GM18502 (cell line): ENCODE measurements around the gene EFCAB11.
"Not testable (repeated sequence)": the region's sequence is repeated elsewhere in the genome, so short reads cannot be mapped to it uniquely, and the experiment has no call there.

Experiments used
- ATAC-seq: cut with Tn5 transposase; IDR thresholded peaks from one replicate; pipeline ENCODE4 v1.9.1; 2021; ENCODE audit warnings: mild to moderate bottlenecking; ENCODE audit not compliant: unreplicated experiment, poor library complexity

EFCAB11 gene

GRCh38 chr14:89912667-89913211 is 41.8 kb downstream of the EFCAB11 start:
- ATAC-seq: no peak

- ATAC-seq: no peak
These were observed 42.3 kb downstream of the EFCAB11 start for GRCh38 chr14:89912221-89912620.

DNA sequence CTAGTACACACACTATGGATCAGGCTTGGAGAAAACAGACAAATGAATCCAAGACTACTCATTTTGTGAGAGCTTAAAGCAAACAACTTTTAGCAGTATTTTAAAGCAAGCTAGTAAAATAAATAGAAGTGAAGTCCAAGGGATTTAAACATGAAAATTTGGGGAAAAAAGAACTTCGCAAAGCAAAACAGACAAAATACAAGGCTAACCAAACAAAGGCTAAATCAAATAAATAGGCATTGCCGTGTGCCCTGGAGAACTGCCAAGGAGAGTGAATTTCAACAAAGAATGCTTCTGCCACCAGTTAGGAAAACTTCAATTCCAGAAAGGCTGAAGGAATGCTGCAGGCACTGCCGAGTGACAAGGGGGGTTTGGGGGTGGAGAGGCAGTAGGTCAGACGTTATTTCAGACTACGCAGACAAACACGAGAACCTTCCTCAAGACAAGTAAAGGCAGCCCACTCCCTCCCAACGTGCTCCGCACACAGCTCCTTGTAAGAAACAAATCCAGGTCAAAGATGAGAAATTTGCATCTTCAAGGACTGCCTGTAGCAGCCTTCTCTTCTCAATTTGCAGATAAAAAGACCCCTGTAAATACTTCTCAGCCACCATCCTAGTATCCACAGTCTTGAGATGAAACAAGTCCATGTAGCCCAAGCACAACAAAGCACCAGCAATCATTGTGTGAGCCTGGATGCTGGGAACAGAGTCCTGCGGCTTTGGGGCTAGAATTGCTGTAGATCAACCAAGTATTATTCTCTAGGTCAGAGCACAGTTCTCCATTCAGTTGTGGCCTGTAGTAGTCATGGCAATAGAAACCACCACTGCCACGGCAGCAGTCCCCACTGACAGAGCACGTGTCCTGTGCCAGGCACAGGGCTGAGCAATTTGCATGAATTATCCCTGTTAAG is 43.3 kb downstream of the EFCAB11 start:
- no peak for ATAC-seq

- ATAC-seq: no peak
These were observed 43.9 kb downstream of the EFCAB11 start for GRCh38 chr14:89910691-89911009.

DNA sequence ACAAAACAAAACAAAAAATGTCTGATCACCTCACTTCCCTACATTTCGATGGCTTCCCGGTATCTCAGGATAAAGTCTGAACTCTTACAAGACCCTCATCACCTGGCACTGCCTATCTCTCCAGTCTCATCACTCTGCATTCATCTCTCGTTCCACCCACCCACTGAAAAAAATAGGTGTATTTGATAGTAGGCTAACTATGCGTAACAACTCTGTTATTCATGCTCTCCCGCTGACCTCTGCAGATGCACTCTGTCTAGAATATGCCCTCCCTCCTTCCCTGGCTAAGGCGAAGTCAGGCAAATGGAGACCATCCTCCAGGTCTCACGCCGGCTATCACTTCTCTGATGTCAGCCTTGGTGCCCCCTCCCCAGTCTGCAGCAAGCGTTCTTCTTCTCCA is 44.9 kb downstream of the EFCAB11 start:
- no peak for ATAC-seq

GRCh38 chr14:89908712-89909450 is 45.6 kb downstream of the EFCAB11 start:
- no peak for ATAC-seq

GRCh38 chr14:89907655-89908054 is 46.9 kb downstream of the EFCAB11 start:
- ATAC-seq: no peak

- no peak for ATAC-seq
These were observed 48.5 kb downstream of the EFCAB11 start for GRCh38 chr14:89906000-89906399.

GRCh38 chr14:89903340-89903952 is 51.1 kb downstream of the EFCAB11 start:
- no peak for ATAC-seq

- no peak for ATAC-seq
These were observed 51.6 kb downstream of the EFCAB11 start for GRCh38 chr14:89902881-89903280.

GRCh38 chr14:89900802-89901201 is 53.7 kb downstream of the EFCAB11 start:
- no peak for ATAC-seq

DNA sequence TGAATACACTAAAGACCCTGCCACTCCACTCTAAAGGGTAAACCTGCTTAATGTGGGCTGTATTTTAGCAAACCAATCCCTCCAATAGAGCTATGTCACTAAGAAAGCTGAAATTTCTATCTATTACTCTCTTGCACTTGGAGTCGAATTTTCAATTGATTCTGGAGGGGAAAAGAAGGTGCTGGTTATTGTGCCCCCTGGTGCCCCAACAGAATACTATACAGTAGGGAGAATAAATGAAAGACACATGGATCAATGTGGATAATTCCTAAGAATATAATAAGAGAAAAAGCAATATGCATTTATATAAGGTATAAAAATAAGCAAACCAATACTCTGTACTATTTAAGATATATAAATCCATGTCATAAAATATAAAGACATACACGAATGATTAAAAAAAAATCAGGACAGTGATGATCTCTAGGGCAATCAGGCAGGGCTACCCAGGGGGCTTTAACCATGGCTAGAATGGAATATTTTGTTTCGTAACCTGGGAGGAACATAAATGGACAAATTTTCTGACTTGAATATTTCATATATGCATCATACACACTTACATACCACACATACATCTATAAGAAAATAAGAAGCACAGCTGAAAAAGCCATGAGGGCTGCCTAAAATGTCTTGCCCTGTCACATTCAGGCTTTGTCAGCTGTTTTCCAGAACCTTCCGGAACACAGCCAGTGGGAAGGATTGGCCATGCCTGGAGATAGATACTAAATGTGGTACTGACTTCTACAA is 54.4 kb downstream of the EFCAB11 start:
- ATAC-seq: peak; percentile 61

GRCh38 chr14:89899291-89899690 is 55.2 kb downstream of the EFCAB11 start:
- no peak for ATAC-seq

DNA sequence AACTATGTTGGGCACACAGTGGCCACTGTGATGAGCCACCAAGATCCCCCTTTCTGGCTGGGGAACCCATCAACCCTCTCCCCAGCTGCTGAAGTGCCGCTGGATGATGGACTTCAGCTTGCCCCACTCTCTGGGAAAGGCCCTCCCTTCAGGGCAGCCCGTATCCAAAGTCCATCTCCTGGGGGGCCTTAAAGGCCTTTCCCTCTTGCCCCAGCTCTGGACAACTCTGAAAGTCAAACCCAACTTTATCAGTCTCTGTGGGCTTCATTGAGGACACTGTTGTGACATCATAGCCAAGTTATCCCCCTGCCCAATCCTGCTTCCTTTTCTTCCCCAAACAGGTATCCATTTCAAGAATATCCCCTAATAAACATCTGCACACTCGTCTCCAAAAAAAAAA is 61.1 kb downstream of the EFCAB11 start:
- ATAC-seq: not testable (repeated sequence)

DNA sequence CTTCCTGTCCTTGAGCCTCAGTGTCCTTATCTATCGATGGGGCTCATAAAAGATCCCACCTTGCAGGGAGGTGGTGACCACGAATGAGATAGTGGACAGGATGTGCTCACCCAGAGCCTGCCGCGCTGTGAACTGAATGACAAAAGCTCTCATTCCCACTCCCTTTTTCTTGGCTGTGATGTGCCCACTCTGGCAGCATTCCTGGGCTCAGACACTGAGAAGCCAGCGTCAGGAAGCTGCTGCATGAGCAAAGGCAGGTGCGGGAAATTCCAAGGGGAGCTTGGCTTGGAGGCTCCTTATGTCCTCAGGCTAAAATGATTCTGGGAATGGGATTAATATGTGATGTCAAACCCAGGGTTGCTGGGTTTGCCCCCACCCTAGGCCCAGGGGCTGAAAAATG is 61.6 kb downstream of the EFCAB11 start:
- ATAC-seq: no peak

- not testable (repeated sequence) for ATAC-seq
These were observed 62.8 kb downstream of the EFCAB11 start for GRCh38 chr14:89891721-89892120.

- ATAC-seq: no peak
These were observed 63.5 kb downstream of the EFCAB11 start for GRCh38 chr14:89891055-89891454.

DNA sequence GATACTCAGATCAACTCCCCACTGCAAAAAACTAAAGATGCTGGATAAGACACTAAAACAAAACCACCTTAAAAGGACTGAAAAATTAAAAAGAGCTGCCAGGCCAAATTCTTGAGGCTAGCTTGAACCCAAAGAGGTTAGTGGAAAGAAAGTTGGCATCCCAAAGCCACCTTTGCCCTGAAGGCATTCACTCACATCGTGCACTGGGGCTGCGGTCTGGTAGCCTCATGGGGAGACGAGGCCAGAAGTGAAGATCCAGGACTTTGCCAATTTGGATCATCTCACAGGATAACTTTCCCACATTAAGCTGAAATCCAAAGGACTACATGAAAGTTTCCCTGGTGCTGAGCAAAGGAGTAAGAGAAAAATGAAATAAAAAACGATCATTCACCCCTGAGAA is 63.9 kb downstream of the EFCAB11 start:
- no peak for ATAC-seq

GRCh38 chr14:89889626-89890025 is 64.9 kb downstream of the EFCAB11 start:
- no peak for ATAC-seq

- no peak for ATAC-seq
These were observed 69.8 kb downstream of the EFCAB11 start for GRCh38 chr14:89884761-89885160.
